ENCODE data around the gene LIPA.

Gene LIPA

GRCh38 chr10:89240519-89240918 lies 11.1 kb downstream of the LIPA start:
- no peak for DNase-seq (ENCODE audit: low read depth, low spot score)

- no peak for DNase-seq (ENCODE audit: low read depth, low spot score)
Measured at GRCh38 chr10:89238956-89239644, 12.5 kb downstream of the LIPA start.

DNA sequence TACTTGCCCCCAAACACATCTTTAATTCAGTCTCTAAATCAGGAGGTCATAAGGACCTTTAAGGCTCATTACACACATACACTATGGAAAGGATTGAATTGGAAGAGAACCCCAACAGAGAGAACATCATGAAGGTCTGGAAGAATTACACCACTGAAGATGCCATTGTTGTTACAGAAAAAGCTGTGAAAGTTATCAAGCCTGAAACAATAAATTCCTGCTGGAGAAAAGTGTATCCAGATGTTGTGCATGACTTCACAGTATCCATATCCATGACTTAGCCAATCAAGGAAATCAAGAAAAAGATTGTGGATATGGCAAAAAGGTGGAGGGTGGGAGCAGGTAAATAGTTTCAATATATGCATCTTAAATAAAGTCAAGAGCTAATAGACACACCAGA lies 13.7 kb downstream of the LIPA start:
- no peak for DNase-seq (ENCODE audit: low read depth, low spot score)

DNA sequence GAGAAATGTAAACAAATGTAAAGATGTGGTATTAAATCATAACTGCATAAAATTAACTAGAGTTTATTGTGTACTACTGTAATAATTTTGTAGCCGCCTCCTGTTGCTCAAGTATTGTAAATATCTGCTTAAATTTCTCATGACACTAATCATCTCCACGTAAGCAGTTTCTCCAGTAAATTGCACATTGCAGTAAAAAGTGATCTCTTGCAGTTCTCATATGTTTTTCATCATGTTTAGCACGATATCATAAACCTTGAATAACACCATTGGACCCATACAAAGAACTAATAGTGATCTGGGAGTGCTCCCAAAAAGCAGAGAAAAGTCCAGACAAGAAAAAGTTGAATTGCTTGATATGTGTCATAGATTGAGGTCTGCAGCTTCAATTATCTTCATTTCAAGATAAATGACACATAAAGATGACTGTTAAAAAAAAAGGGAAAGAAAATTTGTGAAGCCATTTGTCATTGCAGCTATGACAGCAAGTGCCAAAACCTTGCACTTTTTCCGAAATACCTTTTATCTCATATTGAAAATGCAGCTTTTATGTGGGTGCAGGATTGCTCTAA lies 15.3 kb downstream of the LIPA start:
- no peak for DNase-seq (ENCODE audit: low read depth, low spot score)

DNA sequence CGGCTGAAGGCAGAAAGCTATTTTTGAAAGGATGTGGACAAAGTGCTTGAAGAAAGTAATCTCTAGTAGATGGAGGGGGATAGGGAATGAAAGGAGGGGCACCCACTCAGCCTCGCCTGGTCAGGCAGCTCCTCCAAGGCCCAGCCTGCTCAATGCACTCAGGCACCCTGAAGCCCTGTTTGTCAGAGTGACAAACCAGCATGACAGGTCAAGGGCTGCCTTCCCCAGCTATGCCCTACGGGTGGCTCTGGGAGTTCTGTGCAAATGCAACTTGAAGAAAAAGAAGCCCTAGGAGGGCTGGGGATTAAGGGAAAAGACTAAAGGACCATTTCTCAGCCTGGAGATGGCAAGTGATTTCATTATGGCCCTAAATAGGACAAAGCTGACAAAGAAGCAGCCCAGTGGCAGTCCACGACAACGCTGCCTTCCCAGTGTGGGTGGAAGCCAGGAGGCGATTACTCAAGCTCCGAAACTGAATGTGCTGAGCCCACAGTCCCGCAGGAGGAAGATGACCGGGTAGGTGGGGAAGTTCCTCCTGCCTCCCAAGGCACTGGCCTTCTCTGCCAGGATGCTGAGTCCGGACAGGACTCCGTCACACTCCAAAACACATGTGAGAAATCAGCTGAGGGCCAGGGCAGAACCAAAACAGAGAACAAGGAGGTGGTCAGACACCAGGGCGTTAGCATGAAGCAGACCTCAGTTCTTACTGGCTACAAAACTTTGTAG lies 16.3 kb downstream of the LIPA start:
- no peak for DNase-seq (ENCODE audit: low read depth, low spot score)

DNA sequence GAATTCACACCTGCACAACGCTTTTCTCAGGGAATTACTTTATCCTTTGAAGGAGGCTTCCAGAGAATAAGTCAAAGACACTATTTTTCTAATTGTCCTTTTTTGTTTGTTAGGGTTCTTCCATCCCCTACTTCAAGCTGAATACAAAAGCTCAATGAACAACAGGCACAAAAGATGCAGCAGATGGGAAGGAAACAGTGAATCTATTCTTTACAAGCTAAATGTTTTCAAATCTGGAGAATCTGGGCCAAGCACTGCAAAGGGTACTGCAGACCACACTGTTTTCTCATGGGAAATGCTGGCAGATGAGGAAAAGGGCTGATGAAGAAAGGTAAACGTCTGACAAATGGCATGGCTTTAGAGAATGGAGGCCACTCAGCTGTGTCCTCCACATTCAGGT lies 18.5 kb downstream of the LIPA start:
- DNase-seq (ENCODE audit: low read depth, low spot score): no peak

GRCh38 chr10:89228962-89229361 lies 22.6 kb downstream of the LIPA start:
- DNase-seq (ENCODE audit: low read depth, low spot score): no peak

DNA sequence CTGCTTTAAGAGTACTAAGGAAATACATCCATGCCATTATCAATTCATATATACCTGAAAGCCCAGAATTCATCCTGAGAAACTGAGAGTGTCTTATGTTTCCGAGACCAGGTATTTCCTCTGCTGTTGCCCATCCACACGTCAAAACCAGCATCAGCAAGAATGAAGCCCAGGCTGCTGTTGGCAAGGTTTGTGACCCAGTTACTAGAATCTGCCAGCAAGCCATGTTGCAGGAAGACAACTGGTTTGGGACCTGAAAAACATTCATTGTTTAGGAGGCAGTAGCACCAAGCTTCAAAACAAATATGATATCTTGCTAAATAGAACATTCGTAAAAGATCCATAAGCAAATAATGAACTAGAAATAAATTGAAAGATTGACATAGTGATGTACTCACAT lies 23.4 kb downstream of the LIPA start:
- no peak for DNase-seq (ENCODE audit: low read depth, low spot score)

DNA sequence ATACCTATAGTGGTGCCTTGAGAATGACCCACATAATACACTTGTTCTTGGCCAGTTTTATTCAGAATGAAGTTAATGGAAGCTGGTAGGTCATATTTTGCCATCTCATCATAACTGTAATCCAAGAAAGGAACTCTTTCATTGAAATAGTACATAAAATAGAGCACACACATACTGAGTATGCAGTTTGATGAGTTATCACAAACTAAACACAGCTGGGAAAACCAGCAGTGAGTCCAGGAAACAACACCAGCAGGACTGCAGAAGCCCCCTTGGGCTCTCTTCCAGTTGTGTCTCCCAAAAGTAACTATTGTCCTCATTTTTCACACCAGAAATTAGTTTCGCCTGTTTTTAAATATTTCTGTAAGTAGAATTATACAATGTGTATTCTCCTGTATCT lies 24.7 kb downstream of the LIPA start:
- DNase-seq (ENCODE audit: low read depth, low spot score): no peak

DNA sequence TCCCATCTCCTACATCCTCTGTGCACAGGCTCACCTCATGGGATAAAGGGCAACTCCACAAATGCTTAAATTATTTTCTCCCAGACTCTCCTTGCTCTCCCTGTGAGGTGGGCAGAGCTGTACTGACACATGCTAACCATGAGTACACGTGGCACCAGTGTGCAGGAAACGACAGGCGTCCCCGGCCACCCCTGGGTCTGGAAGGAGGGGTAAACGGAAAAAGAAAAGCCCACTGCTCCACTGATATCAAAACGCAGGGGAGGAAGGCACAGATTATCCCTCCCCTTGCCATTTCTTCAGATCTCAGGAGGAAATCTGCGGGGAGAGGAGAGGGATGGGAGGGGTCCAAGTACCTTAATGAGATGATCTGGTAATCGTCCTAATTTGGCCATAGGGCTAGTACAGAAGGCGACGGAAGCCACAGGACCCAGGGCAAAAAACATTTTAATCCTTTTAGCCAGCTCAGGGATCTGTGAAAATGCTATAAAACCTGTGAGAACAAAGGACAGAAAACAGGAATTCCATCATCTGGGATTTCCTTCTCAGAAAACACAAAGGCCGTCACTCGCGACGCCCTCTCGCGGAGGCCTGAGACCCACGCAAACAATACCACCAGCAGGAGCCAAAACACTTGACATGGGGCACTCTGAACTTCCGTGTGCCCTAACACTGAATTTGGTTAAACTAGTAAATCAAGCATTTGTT lies 26.7 kb downstream of the LIPA start:
- no peak for DNase-seq (ENCODE audit: low read depth, low spot score)

GRCh38 chr10:89221919-89222318 lies 29.7 kb downstream of the LIPA start:
- no peak for DNase-seq (ENCODE audit: low read depth, low spot score)

GRCh38 chr10:89219513-89220218 lies 31.9 kb downstream of the LIPA start:
- no peak for DNase-seq (ENCODE audit: low read depth, low spot score)

- peak; percentile 31 for DNase-seq (ENCODE audit: low read depth, low spot score)
Measured at GRCh38 chr10:89217057-89217990, 34.3 kb downstream of the LIPA start.

- DNase-seq (ENCODE audit: low read depth, low spot score): no peak
Measured at GRCh38 chr10:89216056-89216455, 35.5 kb downstream of the LIPA start.

- DNase-seq (ENCODE audit: low read depth, low spot score): no peak
Measured at GRCh38 chr10:89215511-89215910, 36.1 kb downstream of the LIPA start.

- DNase-seq (ENCODE audit: low read depth, low spot score): no peak
Measured at GRCh38 chr10:89214566-89215165, 36.9 kb downstream of the LIPA start.

DNA sequence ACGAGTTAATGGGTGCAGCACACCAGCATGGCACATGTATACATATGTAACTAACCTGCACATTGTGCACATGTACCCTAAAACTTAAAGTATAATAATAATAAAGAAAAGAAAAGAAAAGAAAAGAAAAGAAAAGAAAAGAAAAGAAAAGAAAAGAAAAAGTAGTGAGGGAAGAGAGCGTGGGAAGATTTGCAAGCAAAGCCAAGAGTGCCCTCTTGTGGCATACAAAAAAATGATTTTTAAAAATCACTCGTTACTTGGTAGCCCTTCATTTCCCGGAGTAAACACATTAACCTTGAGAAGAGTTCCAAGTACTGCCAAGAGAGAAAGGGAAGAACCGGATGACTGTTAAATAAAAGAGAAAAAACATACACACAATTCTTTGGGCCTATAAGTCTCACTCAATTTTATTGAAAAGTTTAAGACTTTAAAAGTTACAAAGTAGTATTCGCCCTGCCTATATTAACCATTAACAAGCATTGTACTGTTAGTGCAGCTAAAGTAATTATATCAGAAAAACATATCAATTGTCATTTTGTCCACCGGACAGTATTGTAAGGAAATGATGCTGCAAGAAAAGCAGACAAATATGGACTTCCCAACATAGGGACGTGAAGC lies 38.3 kb downstream of the LIPA start:
- DNase-seq (ENCODE audit: low read depth, low spot score): no peak

DNA sequence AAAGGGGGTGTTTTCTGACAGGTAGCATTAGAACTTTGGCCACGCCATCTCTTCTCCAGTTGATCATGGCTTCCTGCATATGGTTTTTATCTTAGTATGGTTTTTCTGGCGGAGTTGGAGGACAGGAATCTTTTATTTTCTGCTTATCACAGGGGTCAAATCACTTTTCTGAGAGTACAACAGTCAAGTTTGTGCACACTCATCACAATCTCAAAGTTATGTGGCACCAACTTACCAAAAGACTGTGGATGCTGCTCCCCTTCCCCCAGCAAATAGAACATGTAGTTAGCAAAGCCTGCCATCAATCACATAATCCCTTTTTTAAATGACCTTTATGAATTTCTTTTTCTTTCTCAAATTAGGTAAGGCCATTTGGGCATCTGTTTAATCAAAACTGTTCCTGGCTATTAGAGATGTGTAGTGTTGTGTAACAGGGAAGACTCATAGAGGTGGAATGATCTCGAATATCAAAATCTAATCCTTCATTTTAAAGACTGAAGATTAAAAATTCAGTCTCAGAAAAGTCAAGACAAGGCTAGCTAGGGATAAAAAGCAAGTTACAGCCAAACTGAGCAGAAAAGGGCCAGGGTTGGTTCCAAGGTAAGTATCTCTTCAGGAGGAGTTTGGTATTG lies 40.7 kb downstream of the LIPA start:
- DNase-seq (ENCODE audit: low read depth, low spot score): no peak

DNA sequence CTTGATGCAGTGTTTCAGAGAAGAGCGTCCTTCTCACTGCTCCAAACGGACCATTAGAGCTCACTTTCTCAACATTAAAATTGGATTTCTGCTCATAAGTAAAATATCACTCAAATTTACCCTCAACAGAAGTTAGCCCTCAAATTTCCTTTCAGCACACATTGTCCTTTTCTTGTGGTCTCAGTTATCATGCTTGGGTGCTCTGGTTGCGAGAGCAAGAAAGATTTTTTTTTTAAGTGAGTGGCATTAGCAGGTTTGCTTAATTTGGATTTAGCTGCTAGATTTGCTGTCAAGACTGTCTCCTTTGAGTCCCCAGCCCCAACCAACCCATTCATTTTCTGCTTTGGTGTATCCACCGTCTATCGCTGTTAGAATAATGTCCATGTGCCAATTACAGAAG lies 41.9 kb downstream of the LIPA start:
- DNase-seq (ENCODE audit: low read depth, low spot score): no peak
